Measurements from ENCODE around the gene SAA4.
"Not testable (repeated sequence)": the region's sequence is repeated elsewhere in the genome, so short reads cannot be mapped to it uniquely, and the experiment has no call there.

SAA4 gene

DNA sequence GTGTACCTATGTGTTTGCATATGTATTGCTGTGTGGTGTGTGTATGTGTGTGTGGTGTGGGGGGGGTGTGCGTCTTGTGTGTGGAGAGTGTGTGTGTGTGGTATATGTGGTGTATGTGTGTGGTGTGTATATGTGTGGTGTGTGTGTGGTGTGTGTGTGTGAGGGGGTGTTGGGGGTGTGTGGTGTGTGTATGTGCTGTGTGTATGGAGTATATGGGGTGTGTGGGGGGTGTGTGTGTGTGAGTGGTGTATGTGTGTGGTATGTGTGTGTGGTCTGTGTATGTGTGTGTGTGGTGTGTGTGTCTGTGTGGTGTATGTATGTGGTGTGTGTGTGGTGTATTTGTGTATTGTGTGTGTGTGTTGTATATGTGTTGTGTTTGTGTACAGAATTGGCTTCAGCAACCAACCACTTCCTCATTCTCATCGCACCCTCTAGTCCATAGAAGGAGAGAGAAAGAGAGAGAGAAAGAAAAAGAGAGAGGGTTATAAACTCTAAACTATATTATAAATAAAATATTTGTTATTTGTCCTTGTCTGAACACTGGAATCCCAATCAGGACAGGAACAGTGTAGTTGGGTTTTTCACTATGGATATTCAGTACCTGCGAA is 13.7 kb downstream of the SAA4 start:
- TF ChIP-seq, protein P1, sequence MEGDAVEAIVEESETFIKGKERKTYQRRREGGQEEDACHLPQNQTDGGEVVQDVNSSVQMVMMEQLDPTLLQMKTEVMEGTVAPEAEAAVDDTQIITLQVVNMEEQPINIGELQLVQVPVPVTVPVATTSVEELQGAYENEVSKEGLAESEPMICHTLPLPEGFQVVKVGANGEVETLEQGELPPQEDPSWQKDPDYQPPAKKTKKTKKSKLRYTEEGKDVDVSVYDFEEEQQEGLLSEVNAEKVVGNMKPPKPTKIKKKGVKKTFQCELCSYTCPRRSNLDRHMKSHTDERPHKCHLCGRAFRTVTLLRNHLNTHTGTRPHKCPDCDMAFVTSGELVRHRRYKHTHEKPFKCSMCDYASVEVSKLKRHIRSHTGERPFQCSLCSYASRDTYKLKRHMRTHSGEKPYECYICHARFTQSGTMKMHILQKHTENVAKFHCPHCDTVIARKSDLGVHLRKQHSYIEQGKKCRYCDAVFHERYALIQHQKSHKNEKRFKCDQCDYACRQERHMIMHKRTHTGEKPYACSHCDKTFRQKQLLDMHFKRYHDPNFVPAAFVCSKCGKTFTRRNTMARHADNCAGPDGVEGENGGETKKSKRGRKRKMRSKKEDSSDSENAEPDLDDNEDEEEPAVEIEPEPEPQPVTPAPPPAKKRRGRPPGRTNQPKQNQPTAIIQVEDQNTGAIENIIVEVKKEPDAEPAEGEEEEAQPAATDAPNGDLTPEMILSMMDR (IDR thresholded peaks at IDR 0.05; ENCODE audit: extremely low read depth, missing control alignments), result no peak

DNA sequence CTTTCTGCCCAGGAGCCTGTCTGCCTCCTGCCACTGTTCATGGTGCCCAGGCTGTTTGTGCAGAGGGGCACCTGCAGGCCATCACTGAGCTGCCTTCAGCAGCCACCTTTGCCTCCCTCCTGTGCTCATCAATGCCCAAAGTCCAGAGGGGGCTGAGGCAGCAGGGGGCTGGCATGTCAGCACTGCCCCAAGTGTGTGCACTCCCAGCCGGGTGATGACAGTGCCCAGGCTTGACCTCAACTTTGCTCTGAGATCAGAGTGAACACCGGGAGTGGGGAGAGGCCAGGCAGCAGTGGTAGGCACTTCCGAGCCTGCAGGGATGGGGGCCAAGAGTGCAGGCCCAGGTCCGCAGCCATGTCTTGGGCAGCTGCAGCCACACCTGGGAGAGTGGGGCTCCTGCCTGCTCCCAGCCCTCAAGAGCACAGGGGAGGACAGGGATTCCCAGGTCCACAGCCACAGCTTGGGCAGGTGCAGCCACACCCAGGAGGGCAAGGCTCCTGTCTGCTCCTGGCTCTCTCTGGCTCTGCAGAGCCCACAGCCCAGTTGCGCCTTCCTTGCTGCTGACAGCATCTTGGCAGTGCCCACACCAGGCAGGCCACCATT is 15.2 kb downstream of the SAA4 start:
- TF ChIP-seq, protein P1 (IDR thresholded peaks at IDR 0.05; ENCODE audit: extremely low read depth, missing control alignments), result no peak
- DNase-seq (ENCODE audit: low spot score), result no peak

More for the DNA sequence above, 13.7 kb downstream of the SAA4 start:
- no peak for DNase-seq (ENCODE audit: low spot score)

DNA sequence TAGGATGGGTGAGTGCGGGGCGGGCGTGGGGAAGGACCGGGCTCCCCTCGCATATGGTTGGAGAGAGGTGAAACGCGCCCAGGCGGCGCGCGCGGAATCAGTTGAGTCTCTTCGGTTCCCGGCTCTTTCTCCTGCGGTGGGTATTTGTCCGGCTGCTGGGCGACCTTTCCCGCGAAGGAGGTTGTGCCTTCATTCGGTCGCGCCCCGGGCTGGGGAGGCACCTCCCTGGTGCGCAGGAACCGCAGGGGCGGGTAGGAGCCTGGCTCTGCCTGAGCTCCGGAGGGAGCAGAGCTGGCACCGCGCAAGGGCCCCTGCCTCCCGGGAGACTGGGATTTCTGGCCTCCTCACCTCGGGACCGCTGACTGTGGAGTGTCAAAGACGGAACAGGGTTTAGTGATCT is 27.5 kb downstream of the SAA4 start:
- TF ChIP-seq, protein P1 (IDR thresholded peaks at IDR 0.05; ENCODE audit: extremely low read depth, missing control alignments), result no peak
- DNase-seq (ENCODE audit: low spot score), result no peak

DNA sequence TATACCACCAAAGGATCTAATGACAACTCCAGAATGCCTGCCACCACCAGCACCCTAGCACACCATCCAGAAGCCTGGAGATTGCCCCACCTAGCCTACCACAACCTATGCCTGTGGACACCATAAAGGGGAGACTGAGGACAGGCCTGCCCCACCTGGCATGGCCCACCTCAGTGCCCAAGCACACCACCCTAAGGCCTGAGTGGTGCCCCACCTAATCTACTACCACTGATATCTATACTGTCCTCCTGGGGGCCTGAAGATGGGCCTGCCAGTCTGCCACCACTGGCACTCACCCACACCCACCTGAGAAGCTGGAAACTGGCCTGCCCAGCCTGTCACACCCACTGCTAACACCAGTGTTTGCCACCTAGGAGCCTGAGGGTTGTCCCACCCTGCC is 31.8 kb downstream of the SAA4 start:
- DNase-seq (ENCODE audit: low spot score), result no peak
- TF ChIP-seq, protein P1 (IDR thresholded peaks at IDR 0.05; ENCODE audit: extremely low read depth, missing control alignments), result no peak

DNA sequence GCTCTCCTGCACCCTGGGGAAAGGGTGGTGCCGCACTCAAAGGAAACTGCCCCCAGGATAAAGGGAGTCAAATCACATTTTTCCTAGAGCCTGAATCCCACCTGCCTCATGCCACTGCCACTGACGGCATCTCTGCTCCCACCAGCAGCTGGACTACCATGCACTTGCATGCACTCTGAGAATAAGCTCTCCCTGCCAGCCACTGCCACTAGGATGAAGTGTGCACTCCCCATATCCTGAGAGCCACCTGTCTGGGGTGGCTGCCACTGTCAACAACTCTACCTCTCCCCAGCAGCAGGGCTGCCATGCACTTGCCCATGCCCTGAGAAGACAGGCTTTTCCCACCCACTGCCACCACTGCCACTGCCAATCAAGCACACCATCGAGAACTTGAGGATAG is 32.4 kb downstream of the SAA4 start:
- DNase-seq (ENCODE audit: low spot score), result no peak
- TF ChIP-seq, protein P1 (IDR thresholded peaks at IDR 0.05; ENCODE audit: extremely low read depth, missing control alignments), result no peak

DNA sequence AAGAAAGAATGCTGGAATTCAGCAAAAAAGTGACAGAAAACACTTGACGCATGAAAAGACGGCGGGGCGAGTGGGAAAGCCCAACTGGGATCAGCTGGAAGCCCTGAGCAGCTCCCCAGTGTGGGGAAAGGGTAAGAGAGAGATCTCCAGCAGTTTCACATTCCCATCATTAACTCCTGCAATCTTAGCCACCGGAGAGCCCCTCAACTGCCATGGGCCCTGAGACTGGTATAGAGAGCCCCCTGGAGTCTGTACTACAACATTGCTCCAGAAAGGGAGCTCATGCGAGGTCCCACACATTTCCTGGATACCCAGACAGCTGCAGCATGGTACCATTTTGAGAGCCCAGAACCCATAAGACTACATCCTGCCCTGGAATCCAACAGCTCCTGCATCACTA is 32.9 kb downstream of the SAA4 start:
- TF ChIP-seq, protein P1 (IDR thresholded peaks at IDR 0.05; ENCODE audit: extremely low read depth, missing control alignments), result peak; percentile 17
- peak; percentile 71 for DNase-seq (ENCODE audit: low spot score)

DNA sequence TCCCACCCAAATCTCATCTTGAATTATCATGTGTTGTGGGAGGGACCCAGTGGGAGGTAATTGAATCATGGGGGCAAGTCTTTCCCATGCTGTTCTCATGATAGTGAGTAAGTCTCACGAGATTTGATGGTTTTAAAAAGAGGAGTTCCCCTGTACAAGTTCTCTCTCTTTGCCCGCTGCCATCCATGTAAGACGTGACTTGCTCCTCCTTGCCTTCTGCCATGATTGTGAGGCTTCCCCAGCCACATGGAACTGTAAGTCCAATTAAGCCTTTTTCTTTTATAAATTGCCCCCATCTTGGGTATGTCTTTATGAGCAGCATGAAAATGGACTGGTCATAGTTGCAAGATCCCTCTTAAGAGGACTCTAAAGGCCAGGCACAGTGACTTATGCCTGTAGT is 38.9 kb downstream of the SAA4 start:
- not testable (repeated sequence) for DNase-seq (ENCODE audit: low spot score)

DNA sequence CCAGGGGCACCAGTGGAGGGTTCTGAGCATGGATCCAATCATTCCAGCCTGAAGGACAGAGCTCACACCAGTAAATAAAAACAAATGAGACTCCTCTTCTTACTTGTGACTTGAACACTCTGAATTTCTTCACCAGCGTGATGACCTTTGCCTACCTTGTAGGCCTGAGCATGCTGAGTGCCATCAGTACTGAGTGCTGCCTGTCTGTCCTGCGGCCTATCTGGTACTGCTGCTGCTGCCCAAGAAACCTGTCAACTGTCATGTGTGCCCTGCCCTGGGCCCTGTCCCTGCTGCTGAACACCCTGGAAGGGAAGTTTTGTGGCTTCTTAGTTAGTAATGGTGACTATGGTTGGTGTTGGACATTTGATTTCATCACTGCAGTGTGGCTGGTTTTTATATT is 40.1 kb downstream of the SAA4 start:
- TF ChIP-seq, protein P1 (IDR thresholded peaks at IDR 0.05; ENCODE audit: extremely low read depth, missing control alignments), result no peak
- no peak for DNase-seq (ENCODE audit: low spot score)

Measured in GM20000 (cell line).